Activated CD4-positive, CD25-positive, alpha-beta regulatory T cell treated with anti-CD3 and anti-CD28 coated beads, Interleukin-2, amount 50 U/mL, for 72 hours (primary cell): ENCODE measurements around the gene NCCRP1.

ENCODE experiments used
- DNase-seq: peaks from one replicate; pipeline ENCODE4 v3.0.0; 2021

The NCCRP1 gene

DNA sequence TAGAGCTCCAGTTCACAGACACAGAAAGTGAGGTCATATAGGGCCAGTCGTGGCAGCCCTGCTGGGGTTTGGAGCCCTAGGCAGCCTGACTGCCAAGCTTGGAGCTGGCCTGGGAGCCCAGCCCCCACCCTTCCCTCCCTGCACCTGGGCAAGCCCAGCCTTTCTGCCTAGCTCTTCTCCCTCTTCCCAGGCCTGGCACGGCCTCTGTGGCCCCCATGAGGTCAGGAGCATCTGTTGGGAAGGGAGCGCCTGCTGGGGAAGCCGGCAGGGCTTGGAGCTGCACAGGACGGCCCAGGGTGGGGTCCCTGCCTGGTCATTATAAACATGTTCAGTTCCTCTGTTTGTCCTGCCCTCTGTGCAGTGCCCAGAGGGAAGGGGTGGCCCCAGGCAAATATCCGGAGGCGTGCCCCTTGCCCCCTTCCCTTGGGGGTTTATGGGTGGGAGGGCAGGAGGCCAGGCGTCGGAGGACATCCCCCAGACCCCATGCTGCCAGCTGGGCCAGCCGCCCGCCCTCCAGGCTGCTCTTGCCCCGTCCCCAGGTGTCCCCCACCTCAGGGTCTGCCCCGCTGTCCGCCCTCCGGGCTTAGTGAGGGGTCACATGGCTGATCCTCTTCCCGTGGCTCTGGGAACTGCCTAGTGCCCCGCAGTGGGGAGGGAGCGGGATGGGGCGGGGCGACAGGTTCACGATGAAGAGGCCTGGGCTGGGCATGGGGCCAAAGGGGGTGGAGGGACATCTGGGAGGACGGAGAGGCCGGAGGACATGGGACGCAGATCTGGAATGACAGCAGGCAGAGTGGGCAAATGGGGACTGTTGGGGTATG is 30.0 kb upstream of the NCCRP1 start:
- no peak for DNase-seq

DNA sequence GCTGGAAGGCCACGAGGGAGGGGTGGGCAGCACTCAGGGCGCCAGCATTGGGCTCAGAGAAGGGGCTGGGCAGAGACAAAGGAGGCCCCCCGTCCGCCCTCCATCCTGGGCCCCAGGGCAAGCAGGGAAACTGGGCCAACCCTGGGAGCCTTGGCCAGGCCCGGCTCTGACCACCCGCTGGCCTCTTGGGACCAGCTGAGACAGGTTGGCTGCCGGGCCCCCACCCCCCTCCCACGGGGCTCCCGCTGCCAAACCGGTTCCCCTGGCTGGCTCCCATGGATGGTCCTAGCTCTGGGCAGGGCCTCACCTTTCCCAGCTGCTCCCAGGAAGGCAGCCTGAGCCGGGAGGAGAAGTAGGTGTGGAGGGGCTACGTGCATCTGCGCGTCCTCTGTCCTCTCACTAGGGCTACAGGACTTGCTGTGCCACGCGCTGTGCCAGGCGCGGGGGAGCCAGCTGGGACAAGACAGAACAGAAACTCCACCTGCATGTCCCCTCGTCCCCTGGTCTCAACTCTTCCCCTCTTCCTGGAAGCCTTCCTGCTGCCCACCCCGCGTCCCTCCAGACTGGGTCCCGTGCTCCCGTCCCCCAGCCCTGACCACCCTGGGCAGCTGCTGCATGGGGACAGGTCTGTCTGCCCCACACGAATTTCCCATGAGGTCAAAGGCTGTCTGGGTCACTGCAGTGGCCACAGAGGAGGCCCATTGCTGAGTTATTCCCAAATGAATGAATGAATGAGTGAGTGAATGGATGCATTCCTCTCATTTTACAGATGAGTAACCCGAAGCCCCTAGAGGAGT is 29.1 kb upstream of the NCCRP1 start:
- no peak for DNase-seq

DNA sequence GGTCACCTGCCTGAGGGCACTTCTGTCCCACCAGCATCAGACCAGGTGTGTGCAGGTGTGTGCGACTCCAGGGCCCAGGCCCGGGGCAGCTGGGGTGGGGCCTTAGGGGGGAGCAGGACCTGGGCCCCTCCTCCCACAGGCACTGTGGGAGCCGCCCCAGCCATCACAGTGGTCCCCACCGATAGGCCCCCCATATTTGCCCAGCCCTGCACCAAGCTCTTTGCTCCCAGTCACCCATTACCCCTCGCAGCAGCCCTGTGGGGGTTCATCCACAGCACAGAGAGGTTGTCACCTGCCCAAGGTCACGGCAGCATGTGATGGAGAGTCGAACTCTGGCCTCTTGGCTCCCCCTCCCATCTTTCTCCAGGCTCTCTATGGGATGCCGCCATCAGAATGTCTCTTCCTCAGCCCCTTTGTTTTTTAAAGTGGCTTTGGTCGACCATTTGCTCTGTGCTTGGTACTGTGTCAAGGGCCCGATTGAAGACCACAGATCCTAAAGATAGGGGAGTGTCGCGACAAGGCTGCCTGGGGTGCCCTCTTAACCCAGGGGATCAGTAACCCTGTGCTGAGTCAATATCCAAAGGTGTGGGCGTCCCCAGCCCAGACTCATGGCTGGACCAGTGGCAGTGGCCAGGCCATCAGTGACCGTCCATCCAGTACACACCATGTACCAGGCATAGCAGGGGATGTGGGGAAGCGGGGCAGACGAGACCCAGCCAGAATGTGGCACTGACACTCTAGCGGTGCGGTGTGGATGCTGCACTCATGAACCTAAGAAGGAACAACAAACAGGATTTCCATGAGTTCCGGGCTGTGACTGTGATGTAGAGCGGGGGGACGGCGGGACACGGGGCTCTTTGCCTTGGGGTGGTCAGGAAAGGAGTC is 28.3 kb upstream of the NCCRP1 start:
- DNase-seq, result no peak

DNA sequence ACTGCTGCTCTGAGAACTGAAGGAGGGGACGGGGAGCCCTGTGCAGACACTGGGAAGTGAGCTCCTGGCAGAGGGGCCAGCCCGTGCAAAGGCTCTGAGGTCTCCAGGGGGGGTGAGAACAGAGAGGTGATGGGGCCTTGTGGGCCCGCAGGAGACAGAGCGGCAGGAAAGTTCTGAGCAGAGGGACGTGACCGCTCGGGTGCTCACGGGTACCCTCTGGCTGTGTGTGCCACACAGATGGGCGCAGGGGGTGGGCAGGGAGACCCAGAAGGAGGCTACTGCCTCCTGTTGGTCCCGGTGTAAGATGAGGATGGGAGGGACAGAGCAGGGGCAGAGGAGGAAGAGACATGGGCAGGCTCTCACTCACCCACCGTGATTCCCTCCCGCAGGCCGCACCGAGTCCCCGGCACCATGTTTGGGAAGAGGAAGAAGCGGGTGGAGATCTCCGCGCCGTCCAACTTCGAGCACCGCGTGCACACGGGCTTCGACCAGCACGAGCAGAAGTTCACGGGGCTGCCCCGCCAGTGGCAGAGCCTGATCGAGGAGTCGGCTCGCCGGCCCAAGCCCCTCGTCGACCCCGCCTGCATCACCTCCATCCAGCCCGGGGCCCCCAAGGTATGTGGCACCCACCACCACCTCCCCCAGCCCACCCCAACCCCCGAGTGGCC is 27.5 kb upstream of the NCCRP1 start:
- no peak for DNase-seq

DNA sequence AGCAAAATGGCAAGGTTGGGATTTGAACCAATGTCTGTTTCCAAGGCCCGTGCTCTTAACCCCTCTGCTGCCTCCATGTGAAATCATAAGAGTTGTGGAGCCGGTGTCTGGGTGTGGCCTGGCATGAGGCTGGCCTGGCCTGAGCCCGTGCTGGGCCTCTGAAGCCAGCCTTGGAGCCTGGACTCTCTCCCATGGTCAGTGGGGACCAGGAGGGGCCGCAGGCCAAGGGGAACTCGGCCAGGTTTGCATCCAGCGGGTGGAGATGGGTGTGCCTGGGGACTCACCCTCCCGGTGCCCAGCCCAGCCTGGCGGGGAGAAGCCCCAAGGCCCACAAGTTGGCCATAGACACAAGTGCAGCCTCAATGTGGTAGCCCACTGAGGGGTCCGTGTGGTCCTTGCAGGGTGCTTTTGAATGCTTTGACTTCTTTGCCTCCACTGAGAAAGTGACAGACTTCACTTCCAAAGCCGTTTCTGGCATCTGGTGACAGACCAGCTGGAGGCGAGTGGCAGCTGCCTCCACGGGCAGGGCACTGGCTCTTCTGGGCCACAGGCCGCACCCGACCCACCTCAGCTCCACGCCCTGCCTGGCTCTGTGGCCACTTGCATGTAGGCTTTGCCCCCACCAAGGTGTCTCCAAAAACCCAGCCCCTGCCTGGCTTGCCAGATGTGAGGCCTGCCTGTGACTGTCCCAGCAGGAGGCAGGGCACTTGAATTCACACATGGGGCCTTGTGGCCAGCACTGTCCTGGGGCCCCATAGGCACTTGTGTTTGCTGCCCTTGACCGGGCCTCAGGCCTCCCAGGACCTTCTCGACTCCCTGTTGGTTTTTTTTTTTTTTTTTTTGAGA is 26.2 kb upstream of the NCCRP1 start:
- DNase-seq, result no peak

DNA sequence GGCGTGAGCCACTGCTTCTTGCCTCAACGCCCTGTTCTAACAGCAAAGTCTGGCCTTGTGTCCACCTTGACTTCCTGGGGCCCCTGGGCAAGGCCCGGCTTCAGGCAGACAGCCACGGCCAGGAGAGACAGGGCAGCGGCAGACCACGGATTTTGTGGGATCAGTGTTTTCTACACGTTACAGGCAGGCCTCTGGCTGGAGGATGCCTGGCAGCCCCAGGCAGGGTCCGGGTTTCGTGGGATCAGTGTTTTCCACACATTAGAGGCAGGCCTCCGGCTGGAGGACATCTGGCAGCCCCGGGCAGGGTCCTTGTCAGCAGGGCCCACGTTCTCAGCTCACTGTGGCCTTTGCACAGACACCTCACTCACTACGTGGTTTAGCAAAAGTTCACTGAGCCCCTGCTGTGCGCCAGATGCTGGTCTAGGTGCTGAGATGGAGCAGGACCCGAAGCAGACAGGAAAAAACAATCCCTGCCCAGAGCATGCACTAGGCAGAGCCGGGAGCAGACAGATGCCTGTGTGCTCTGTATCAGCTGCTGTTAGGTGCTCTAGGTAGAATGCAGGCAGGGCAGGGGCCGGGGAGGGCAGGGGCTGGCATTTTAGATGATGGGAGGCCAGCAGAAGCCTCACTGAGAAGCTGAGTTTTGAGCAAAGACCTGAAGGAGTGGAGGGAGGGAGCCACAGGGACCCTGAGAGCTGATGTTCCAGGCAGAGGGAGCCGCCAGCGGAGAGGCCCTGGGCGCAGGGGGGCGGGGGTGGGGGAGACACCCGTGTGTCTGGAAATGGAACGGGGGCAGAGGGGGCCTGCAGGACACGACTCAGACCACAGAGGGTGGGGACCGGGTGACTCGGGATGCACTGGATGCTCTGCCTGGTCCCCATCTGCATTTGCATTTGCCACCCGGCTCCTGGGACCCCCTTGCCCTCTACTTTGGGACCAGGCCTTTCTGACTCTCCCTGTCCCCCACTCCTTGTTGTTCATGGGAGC is 25.0 kb upstream of the NCCRP1 start:
- no peak for DNase-seq

DNA sequence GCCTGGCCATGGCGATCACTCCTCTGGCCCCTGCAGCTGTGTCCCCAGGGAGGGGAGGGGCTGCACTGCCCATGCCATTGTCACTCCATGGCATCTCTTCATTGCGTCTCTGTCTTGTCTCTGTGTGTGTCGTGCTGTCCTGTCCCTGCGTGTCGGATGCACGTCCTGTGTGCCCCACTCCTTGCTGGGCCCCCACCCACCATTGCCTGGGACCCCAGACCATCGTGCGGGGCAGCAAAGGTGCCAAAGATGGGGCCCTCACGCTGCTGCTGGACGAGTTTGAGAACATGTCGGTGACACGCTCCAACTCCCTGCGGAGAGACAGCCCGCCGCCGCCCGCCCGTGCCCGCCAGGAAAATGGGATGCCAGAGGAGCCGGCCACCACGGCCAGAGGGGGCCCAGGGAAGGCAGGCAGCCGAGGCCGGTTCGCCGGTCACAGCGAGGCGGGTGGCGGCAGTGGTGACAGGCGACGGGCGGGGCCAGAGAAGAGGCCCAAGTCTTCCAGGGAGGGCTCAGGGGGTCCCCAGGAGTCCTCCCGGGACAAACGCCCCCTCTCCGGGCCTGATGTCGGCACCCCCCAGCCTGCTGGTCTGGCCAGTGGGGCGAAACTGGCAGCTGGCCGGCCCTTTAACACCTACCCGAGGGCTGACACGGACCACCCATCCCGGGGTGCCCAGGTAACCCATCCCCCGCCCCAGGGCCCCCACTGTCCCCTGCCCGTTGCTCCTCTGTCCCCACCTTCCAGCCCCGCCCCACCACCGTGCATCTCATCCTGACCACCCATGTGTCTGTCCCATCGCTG is 23.9 kb upstream of the NCCRP1 start:
- DNase-seq, result no peak

DNA sequence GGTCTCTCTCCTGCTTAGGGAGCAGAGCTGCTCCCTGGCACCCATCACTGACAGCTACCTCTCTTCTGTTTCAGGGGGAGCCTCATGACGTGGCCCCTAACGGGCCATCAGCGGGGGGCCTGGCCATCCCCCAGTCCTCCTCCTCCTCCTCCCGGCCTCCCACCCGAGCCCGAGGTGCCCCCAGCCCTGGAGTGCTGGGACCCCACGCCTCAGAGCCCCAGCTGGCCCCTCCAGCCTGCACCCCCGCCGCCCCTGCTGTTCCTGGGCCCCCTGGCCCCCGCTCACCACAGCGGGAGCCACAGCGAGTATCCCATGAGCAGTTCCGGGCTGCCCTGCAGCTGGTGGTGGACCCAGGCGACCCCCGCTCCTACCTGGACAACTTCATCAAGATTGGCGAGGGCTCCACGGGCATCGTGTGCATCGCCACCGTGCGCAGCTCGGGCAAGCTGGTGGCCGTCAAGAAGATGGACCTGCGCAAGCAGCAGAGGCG is 23.2 kb upstream of the NCCRP1 start:
- no peak for DNase-seq

DNA sequence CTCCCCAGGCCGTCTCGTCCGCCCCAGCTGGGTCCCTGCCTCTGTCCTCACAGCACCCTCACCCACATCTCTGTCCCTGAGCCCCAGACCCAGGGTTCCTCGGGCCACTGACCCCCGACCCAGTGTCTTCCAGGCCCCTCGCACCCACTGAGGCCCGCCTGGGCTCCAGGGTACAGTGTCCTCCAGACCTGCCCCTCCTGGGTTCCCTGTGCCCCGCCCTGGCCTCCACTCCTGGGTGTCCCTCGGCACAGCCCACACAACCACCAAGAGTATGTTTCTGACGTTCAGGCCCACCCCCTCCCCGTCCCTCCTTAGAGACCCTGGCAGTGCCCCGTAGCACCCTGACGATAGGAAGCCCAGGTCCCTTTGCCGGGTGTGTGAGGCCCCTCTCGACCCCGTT is 22.6 kb upstream of the NCCRP1 start:
- no peak for DNase-seq

DNA sequence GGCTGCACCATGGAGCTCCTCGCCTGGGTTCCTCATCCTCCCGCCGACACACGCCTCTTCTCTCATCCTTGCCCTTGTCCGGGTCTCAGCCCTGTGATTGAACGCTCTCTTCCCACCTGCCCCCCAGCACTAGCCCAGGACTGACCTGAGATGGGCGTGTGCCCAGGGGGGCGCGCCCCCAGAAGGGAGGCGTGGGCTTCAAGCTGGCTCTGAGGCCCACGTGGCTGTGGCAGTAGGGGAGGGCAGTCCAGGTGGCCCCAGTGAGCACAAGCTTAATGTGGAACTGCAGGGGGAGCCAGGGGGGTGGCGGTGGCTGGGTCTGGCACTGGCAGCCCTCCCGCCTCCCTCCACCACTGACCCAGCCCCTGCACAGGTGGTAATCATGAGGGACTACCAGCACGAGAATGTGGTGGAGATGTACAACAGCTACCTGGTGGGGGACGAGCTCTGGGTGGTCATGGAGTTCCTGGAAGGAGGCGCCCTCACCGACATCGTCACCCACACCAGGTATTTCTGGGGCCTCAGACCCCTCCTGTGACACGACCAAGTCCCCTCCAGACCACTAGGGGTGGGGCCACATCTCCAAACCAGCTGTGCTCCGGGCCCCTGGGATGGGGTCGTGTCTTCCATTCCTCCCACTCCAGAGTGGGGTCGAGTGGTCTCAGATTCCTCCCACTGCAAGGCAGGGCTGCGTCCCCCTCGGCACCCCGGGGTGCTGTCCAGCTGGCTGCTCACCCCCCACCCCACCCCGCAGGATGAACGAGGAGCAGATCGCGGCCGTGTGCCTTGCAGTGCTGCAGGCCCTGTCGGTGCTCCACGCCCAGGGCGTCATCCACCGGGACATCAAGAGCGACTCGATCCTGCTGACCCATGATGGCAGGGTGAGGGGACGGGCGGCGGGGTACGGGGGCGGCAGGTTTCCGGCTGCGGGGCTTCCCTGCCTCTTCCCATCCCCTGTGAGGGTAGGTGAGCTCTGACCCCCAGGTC is 21.9 kb upstream of the NCCRP1 start:
- no peak for DNase-seq

DNA sequence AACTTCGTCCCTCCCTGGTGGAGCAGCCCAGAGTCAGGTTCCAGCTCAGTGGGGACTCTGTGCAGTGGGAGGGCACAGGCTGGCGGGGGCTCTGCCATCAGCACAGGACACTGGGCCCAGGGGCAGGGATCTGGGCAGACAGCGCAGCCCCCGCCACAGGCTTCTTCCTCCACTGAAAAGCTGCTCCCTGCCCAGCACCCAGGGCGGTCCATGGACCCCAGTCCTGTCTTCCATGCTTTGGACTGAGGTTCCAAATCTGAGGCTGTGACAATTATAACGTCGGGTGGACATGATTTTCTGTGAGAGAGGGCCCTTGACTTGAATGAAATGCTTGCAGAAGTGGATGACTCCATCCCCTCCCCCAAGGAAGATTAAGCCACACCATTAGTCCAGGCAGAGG is 21.2 kb upstream of the NCCRP1 start:
- DNase-seq, result no peak

DNA sequence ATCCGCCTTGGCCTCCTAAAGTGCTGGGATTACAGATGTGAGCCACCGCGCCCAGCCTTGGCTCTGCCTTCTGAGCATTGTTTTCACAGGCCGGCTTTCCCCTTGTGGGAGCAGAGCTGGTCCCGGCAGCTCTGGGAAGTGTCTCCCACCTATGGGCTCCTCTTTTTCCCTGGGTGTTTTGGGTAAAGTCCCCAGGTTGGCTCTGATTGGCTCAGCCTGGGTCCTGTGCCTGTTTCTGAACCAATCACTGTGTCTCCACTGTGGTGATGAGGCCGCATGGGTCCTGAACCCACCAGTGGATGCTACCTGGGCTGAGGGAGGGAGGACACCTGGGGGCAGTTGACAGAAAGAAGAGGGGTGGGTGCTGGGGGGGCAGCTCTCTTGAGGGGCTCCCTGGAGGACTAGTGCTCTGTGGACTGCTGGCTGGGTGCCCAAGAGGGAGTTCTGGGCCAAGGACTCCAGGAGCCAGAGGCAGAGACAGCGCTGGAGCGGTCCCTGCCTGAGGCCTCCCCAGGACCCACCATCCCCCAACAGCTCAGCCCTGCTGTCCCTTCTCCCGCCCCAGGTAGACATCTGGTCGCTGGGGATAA is 19.6 kb upstream of the NCCRP1 start:
- no peak for DNase-seq

DNA sequence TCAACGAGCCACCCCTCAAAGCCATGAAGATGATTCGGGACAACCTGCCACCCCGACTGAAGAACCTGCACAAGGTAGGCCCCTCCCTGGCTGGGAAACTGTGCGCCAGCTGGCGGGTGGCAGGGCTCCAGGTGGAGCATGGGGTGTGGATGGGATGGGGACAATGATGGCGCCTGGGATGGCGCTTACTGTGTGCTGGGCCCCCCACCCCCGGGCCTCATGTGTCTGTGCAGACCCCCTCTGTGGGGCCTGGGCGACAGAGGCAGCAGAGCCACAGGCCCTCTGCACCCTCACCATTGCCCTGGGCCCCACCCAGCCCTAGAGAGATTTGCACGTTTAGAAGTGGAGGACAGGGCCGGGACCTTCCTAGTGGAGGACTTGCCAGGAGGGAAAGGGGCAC is 19.0 kb upstream of the NCCRP1 start:
- no peak for DNase-seq

DNA sequence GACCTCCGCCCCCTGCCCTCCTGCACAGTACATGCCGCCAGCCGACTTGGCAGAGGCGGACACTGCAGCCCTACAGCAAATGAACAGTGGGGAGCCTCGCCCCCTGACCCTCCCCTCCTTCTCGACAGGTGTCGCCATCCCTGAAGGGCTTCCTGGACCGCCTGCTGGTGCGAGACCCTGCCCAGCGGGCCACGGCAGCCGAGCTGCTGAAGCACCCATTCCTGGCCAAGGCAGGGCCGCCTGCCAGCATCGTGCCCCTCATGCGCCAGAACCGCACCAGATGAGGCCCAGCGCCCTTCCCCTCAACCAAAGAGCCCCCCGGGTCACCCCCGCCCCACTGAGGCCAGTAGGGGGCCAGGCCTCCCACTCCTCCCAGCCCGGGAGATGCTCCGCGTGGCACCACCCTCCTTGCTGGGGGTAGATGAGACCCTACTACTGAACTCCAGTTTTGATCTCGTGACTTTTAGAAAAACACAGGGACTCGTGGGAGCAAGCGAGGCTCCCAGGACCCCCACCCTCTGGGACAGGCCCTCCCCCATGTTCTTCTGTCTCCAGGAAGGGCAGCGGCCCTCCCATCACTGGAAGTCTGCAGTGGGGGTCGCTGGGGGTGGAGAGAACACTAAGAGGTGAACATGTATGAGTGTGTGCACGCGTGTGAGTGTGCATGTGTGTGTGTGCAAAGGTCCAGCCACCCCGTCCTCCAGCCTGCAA is 18.3 kb upstream of the NCCRP1 start:
- DNase-seq, result no peak

DNA sequence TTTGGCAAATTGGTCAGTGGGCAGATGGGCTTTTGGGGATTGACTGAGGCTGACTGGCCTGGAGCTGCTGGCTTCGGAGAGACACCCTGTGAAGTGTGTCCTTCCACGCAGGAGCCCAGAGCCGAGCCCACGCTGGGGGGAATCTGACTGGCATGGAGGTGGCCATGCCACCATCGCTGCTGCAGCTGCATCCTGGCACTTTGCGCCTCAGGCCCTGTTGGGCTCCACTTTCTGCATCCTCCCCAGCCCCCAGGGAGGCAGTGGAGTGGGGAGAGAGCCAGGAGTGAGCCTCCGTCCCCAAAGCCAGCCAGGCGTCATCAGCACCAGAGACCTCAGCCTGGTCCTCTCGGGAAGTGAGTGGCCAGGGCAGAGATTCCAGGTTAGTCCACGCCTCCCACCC is 17.0 kb upstream of the NCCRP1 start:
- no peak for DNase-seq

DNA sequence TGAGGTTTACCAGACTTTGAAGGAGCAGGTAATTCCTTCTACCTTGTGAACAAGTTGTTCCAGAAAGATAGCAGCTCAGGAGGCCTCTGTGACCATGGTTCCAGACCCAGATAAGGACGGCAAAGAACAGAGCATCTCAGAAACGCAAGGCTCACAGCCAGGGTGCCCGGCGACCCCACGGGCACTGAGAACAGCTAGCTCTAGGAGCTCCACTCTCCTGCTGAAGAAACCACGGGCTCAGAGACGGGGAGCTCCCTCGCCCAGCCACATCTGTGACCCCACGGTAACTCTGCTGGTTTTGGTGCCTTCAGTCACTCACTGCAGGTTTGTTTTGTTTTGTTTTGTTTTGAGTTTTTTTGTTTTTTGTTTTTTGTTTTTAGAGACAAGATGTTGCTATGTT is 16.0 kb upstream of the NCCRP1 start:
- DNase-seq, result no peak
